IMR-90 (cell line): Measurements from ENCODE around the gene KLHDC7B.

ENCODE experiments used
- BHLHE40 ChIP-seq: fragments of 150-350 bp; IDR thresholded peaks from 2 replicates; pipeline ENCODE4 v1.6.1; 2016; ENCODE audit warnings: mild to moderate bottlenecking, low read depth, low read length
- CEBPB ChIP-seq: IDR thresholded peaks from 2 replicates; pipeline ENCODE4 v1.6.1; 2012; ENCODE audit warnings: low read depth, low read length, improper control_type of control experiment
- CHD1 ChIP-seq: IDR thresholded peaks from 2 replicates; pipeline ENCODE4 v1.6.1; 2012; ENCODE audit warnings: low read depth, low read length, improper control_type of control experiment
- FOS ChIP-seq: fragments of 150-350 bp; IDR thresholded peaks from 2 replicates; pipeline ENCODE4 v1.6.1; 2016; ENCODE audit warnings: low read depth, low read length
- MAFK ChIP-seq: IDR thresholded peaks from 2 replicates; pipeline ENCODE4 v1.6.1; 2012; ENCODE audit warnings: low read depth, low read length, improper control_type of control experiment
- MAZ ChIP-seq: IDR thresholded peaks from 2 replicates; pipeline ENCODE4 v1.6.1; 2012; ENCODE audit warnings: low read depth, mild to moderate bottlenecking, low read length, improper control_type of control experiment, moderate library complexity, borderline replicate concordance
- MXI1 ChIP-seq: IDR thresholded peaks from 2 replicates; pipeline ENCODE4 v1.6.1; 2012; ENCODE audit warnings: low read depth, mild to moderate bottlenecking, low read length, moderate library complexity, borderline replicate concordance
- POLR2A ChIP-seq: IDR thresholded peaks from 2 replicates; pipeline ENCODE4 v1.6.1; 2012; ENCODE audit warnings: mild to moderate bottlenecking, low read depth, low read length
- RAD21 ChIP-seq: IDR thresholded peaks from 2 replicates; pipeline ENCODE4 v1.6.1; 2012; ENCODE audit warnings: low read length, improper control_type of control experiment
- RFX5 ChIP-seq: IDR thresholded peaks from 2 replicates; pipeline ENCODE4 v1.8.0; 2012; ENCODE audit warnings: low read depth, mild to moderate bottlenecking, low read length, moderate library complexity
- SMC3 ChIP-seq: fragments of 150-350 bp; IDR thresholded peaks from 2 replicates; pipeline ENCODE4 v1.6.1; 2016; ENCODE audit warnings: low read depth, mild to moderate bottlenecking, antibody characterized with exemption, low read length, moderate library complexity
- TF ChIP-seq, protein P1 (sequence below): conservative IDR thresholded peaks from 2 replicates; pipeline ENCODE4 v1.5.1; 2012; ENCODE audit warnings: mild to moderate bottlenecking, low read depth, low read length, improper control_type of control experiment
- TF ChIP-seq, protein P2 (sequence below): fragments of 150-350 bp; IDR thresholded peaks from 2 replicates; pipeline ENCODE4 v1.6.1; 2017; ENCODE audit warnings: mild to moderate bottlenecking, antibody characterized with exemption, low read length, low read depth
- TF ChIP-seq, protein P3 (sequence below): fragments of 150-350 bp; IDR thresholded peaks from 2 replicates; pipeline ENCODE4 v1.6.1; 2016; ENCODE audit warnings: low read depth, mild to moderate bottlenecking, low read length, moderate library complexity, borderline replicate concordance

DNA sequence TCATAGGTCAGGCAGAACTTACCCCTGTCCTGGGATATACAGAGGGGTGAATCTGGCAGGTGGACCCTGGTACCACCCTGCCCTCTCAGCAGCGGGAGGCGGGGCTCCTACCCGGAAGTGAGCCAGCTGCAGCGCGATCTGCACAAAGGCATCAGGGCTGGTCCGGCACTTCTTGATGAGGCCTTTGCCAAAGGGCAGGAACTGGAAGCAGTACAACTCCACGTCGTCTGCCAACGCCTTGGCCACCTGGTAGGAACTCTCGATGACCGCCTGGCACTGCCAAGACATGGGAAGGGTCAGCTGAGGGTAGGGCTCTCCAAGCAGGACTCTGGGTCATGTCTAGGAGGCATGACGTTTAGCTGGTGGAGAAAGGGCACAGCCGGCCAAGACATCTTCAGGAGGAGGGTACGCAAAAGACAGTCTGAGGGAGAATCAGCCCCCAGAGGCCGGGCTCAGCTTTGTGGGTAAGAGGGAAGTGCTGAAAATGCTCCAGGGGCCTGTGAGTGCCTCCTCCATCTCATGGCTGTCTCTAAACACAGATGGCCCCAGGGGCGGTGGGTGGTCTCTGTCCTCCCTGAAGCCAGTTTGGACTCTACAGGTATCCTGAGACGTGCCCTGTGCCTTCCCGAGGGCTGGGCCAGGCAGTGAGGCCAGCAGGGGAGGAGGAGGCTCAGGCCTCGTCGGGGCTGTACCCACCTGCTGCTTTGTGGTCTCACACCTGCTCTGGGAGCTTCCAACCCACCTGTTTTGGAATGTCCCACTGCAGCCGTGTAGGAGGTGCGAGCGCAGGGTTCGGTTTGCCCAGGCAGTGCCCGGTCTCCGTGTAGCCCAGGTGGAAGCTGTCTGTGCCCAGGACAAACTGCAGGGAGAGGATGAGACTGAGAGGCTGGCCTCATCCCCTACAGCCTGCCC lies 25.8 kb downstream of the KLHDC7B start:
- TF ChIP-seq, protein P1, sequence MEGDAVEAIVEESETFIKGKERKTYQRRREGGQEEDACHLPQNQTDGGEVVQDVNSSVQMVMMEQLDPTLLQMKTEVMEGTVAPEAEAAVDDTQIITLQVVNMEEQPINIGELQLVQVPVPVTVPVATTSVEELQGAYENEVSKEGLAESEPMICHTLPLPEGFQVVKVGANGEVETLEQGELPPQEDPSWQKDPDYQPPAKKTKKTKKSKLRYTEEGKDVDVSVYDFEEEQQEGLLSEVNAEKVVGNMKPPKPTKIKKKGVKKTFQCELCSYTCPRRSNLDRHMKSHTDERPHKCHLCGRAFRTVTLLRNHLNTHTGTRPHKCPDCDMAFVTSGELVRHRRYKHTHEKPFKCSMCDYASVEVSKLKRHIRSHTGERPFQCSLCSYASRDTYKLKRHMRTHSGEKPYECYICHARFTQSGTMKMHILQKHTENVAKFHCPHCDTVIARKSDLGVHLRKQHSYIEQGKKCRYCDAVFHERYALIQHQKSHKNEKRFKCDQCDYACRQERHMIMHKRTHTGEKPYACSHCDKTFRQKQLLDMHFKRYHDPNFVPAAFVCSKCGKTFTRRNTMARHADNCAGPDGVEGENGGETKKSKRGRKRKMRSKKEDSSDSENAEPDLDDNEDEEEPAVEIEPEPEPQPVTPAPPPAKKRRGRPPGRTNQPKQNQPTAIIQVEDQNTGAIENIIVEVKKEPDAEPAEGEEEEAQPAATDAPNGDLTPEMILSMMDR: no peak
- TF ChIP-seq MAZ (no peak), POLR2A (no peak), CHD1 (no peak), CEBPB (no peak), BHLHE40 (no peak), FOS (no peak), MAFK (no peak), SMC3 (no peak), RFX5 (no peak), RAD21 (no peak), MXI1 (no peak)
- TF ChIP-seq, protein P2, sequence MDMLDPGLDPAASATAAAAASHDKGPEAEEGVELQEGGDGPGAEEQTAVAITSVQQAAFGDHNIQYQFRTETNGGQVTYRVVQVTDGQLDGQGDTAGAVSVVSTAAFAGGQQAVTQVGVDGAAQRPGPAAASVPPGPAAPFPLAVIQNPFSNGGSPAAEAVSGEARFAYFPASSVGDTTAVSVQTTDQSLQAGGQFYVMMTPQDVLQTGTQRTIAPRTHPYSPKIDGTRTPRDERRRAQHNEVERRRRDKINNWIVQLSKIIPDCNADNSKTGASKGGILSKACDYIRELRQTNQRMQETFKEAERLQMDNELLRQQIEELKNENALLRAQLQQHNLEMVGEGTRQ: no peak
- TF ChIP-seq, protein P3, sequence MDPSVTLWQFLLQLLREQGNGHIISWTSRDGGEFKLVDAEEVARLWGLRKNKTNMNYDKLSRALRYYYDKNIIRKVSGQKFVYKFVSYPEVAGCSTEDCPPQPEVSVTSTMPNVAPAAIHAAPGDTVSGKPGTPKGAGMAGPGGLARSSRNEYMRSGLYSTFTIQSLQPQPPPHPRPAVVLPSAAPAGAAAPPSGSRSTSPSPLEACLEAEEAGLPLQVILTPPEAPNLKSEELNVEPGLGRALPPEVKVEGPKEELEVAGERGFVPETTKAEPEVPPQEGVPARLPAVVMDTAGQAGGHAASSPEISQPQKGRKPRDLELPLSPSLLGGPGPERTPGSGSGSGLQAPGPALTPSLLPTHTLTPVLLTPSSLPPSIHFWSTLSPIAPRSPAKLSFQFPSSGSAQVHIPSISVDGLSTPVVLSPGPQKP: no peak
